HG02623 (cell line): Measurements from ENCODE around the gene HS3ST2.
"Not testable (repeated sequence)": the region's sequence is repeated elsewhere in the genome, so short reads cannot be mapped to it uniquely, and the experiment has no call there.

Experiments
- ATAC-seq: cut with Tn5 transposase; IDR thresholded peaks from one replicate; pipeline ENCODE4 v1.9.1; 2021; ENCODE audit warnings: moderate library complexity; ENCODE audit not compliant: unreplicated experiment

The HS3ST2 gene

GRCh38 chr16:22874394-22874793 lies 60.4 kb downstream of the HS3ST2 start:
- ATAC-seq = no peak

- ATAC-seq = no peak
Measured at GRCh38 chr16:22878955-22879354, 65.0 kb downstream of the HS3ST2 start.

GRCh38 chr16:22879466-22879865 lies 65.5 kb downstream of the HS3ST2 start:
- ATAC-seq = no peak

GRCh38 chr16:22882981-22883380 lies 69.0 kb downstream of the HS3ST2 start:
- ATAC-seq = no peak

- no peak for ATAC-seq
Measured at GRCh38 chr16:22885951-22886350, 72.0 kb downstream of the HS3ST2 start.

GRCh38 chr16:22886927-22887326 lies 73.0 kb downstream of the HS3ST2 start:
- no peak for ATAC-seq

- no peak for ATAC-seq
Measured at GRCh38 chr16:22887445-22887844, 73.5 kb downstream of the HS3ST2 start.

- ATAC-seq = no peak
Measured at GRCh38 chr16:22888791-22889190, 74.8 kb downstream of the HS3ST2 start.

- no peak for ATAC-seq
Measured at GRCh38 chr16:22890976-22891375, 77.0 kb downstream of the HS3ST2 start.

GRCh38 chr16:22897184-22897583 lies 83.2 kb downstream of the HS3ST2 start:
- ATAC-seq = no peak

GRCh38 chr16:22898131-22898530 lies 84.2 kb downstream of the HS3ST2 start:
- ATAC-seq = no peak

GRCh38 chr16:22898874-22899348 lies 84.9 kb downstream of the HS3ST2 start:
- ATAC-seq = no peak

- ATAC-seq = not testable (repeated sequence)
Measured at GRCh38 chr16:22899567-22899966, 85.6 kb downstream of the HS3ST2 start.

- ATAC-seq = no peak
Measured at GRCh38 chr16:22900863-22901262, 86.9 kb downstream of the HS3ST2 start.

- ATAC-seq = no peak
Measured at GRCh38 chr16:22901563-22901962, 87.6 kb downstream of the HS3ST2 start.

- ATAC-seq = no peak
Measured at GRCh38 chr16:22903716-22904115, 89.8 kb downstream of the HS3ST2 start.

GRCh38 chr16:22912654-22913053 lies 98.7 kb downstream of the HS3ST2 start:
- ATAC-seq = no peak

GRCh38 chr16:22915003-22915402 lies 101.0 kb downstream of the HS3ST2 start:
- ATAC-seq = no peak

GRCh38 chr16:22923491-22923890 lies 109.5 kb downstream of the HS3ST2 start:
- no peak for ATAC-seq

- ATAC-seq = no peak
Measured at GRCh38 chr16:22924492-22924891, 110.5 kb downstream of the HS3ST2 start.

GRCh38 chr16:22926105-22926751 lies 112.3 kb downstream of the HS3ST2 start:
- no peak for ATAC-seq

GRCh38 chr16:22927306-22927705 lies 113.3 kb downstream of the HS3ST2 start:
- no peak for ATAC-seq

- ATAC-seq = no peak
Measured at GRCh38 chr16:22928882-22929435, 115.0 kb downstream of the HS3ST2 start.
